ENCODE data around the gene MKI67.

- TF ChIP-seq CTCF (IDR thresholded peaks at IDR 0.05 in 8 of 11, conservative IDR thresholded peaks at IDR 0.05 in 3 of 11) (no peak), POLR2A (IDR thresholded peaks at IDR 0.05) (no peak), POLR2AphosphoS5 (IDR thresholded peaks at IDR 0.05) (no peak)
Observed at GRCh38 chr10:128116851-128117615, 9.2 kb downstream of the MKI67 start.

All from spleen (tissue), 7 donors.